PFSK-1 (cell line): ENCODE results near the gene ARV1.

Experiments
- POLR2AphosphoS5 ChIP-seq: IDR thresholded peaks from 2 replicates; pipeline ENCODE4 v1.6.1; 2012; ENCODE audit warnings: low read depth, mild to moderate bottlenecking, control low read depth, low read length, moderate library complexity
- REST ChIP-seq, 2 experiments: IDR thresholded peaks; 2 replicates each; pipeline versions ENCODE4 v1.6.1 to v1.8.0; 2011 to 2012; ENCODE audit warnings: low read depth in 2 of 2, low read length in 2 of 2, control low read depth in 1 of 2, inconsistent platforms in 1 of 2, mild to moderate bottlenecking in 1 of 2, moderate library complexity in 1 of 2; ENCODE audit not compliant: insufficient read depth in 1 of 2
- TAF1 ChIP-seq: IDR thresholded peaks from 2 replicates; pipeline ENCODE4 v1.6.1; 2012; ENCODE audit warnings: low read length, control low read depth, borderline replicate concordance; ENCODE audit not compliant: insufficient read depth

GRCh38 chr1:231035799-231036198, 56.9 kb downstream of the ARV1 start:
- TF ChIP-seq REST (IDR thresholded peaks at IDR 0.05; ENCODE audit: insufficient read depth in 1 of 2, low read depth in 2 of 2, low read length in 2 of 2) (no peak), TAF1 (no peak), POLR2AphosphoS5 (no peak)
